Gastrocnemius medialis (tissue), 4 donors: Measurements from ENCODE around the gene PLXNA3. TPM values are rescaled to one million over a fixed set of nuclear protein-coding genes. Genes with fewer than 3 reads are reported as not detected.

Experiments
- ATAC-seq, 2 donors: fragments of 150-250 bp; one replicate each; pipeline ENCODE4 v1.9.1; 2016
- DNase-seq, 2 donors: peaks; one replicate each; pipeline ENCODE4 v3.0.0-alpha.2; 2019
- H3K27ac ChIP-seq, 4 donors: fragments of 200-600 bp; sonication (generic); 1 replicate in 1 of 4; 2 replicates in 3 of 4; pipeline ENCODE4 v1.5.1; 2016 to 2018; ENCODE audit warnings: mild to moderate bottlenecking in 2 of 4, moderate library complexity in 1 of 4
- H3K27me3 ChIP-seq, 3 donors: fragments of 200-600 bp; sonication (generic) in 2 of 3; 1 replicate in 1 of 3; 2 replicates in 2 of 3; pipeline versions ENCODE4 v1.5.1 to v1.6.0; 2016 to 2019; ENCODE audit warnings: mild to moderate bottlenecking in 1 of 3, moderate library complexity in 1 of 3
- H3K36me3 ChIP-seq, 2 donors: fragments of 200-600 bp; sonication (generic) in 1 of 2; one replicate each; pipeline ENCODE4 v1.5.1; 2017 to 2018
- H3K4me1 ChIP-seq, 2 donors: fragments of 200-600 bp; sonication (generic) in 1 of 2; one replicate each; pipeline ENCODE4 v1.5.1; 2016 to 2017; ENCODE audit warnings: mild to moderate bottlenecking in 2 of 2
- H3K4me3 ChIP-seq, 4 donors: fragments of 200-600 bp; sonication (generic) in 3 of 4; 1 replicate in 1 of 4; 2 replicates in 3 of 4; pipeline ENCODE4 v1.5.1; 2016 to 2019; ENCODE audit warnings: mild to moderate bottlenecking in 2 of 4
- H3K9me3 ChIP-seq, 3 donors: fragments of 200-600 bp; sonication (generic) in 2 of 3; 1 replicate in 1 of 3; 2 replicates in 2 of 3; pipeline ENCODE4 v1.5.1; 2016 to 2019
- CTCF ChIP-seq, 5 experiments: fragments of 450-650 bp in 3 of 5; fragments of 200-600 bp in 2 of 5; sonication (generic) in 2 of 5; IDR thresholded peaks in 4 of 5; conservative IDR thresholded peaks in 1 of 5; 1 replicate in 4 of 5; 2 replicates in 1 of 5; pipeline ENCODE4 v1.5.1; 2016 to 2019; ENCODE audit warnings: antibody characterized with exemption in 5 of 5, mild to moderate bottlenecking in 3 of 5, moderate library complexity in 3 of 5
- POLR2A ChIP-seq, 2 donors: fragments of 450-650 bp; IDR thresholded peaks; one replicate each; pipeline ENCODE4 v1.6.1; 2017; ENCODE audit warnings: antibody characterized with exemption in 2 of 2, mild to moderate bottlenecking in 2 of 2, moderate library complexity in 2 of 2
- in situ Hi-C, 4 donors: fragments of 200-750 bp; cut with MboI; loops; one replicate each; pipeline versions ENCODE4 v1.15.0 to v1.8.0; 2017; ENCODE audit warnings: low sequenced_read_pairs in 4 of 4
- intact Hi-C: fragments of 100-400 bp; cut with DNase I; formaldehyde crosslinking; loops from one replicate; pipeline ENCODE4 v1.15.1; 2023; ENCODE audit warnings: low total_unique reads
- total RNA-seq, 4 donors: library from RNA; depleted of rRNA; stranded (reverse); fragments of >200 nt; gene quantifications; one replicate each; pipeline versions ENCODE4 v1.1.0 to v1.2.3, GENCODE V29; 2016

The PLXNA3 gene
- total RNA-seq, 4 donors from 2014 or later, result 1.2 to 10.7 (median 2.8) TPM

GRCh38 chrX:154429711-154430110 lies 28.4 kb upstream of the PLXNA3 start:
- H3K27ac ChIP-seq, result peak overlapping the region; percentile 74 to 91 (median 89)
- H3K4me3 ChIP-seq, result peak overlapping the region in 1 of 4 donors; percentile 67

GRCh38 chrX:154430479-154430878 lies 27.6 kb upstream of the PLXNA3 start:
- in situ Hi-C loops (no loop called here), intact Hi-C loops (no loop called here)
- TF ChIP-seq CTCF (IDR thresholded peaks at IDR 0.05 in 4 of 5, conservative IDR thresholded peaks at IDR 0.05 in 1 of 5) (no peak), POLR2A (IDR thresholded peaks at IDR 0.05) (no peak)
- H3K4me1 ChIP-seq, result peaks cover 3 to 7% of the 10 kb centered on the region in 2 donors
- DNase-seq, result no peak
- no peaks in the 10 kb centered on the region for H3K9me3 ChIP-seq
- H3K27ac ChIP-seq, result no peak overlapping the region
- ATAC-seq, result no peak
- H3K36me3 ChIP-seq, result peaks cover 0 to 5% of the 10 kb centered on the region in 2 donors
- H3K4me3 ChIP-seq, result no peak overlapping the region
- H3K27me3 ChIP-seq, result no peaks in the 10 kb centered on the region

More at GRCh38 chrX:154429711-154430110, 28.4 kb upstream of the PLXNA3 start:
- in situ Hi-C loops (no loop called here), intact Hi-C loops (no loop called here)
- no peak for DNase-seq
- Histone ChIP-seq H3K4me1 (peaks cover 3 to 7% of the 10 kb centered on the region in 2 donors), H3K36me3 (peaks cover 0 to 1% of the 10 kb centered on the region in 2 donors), H3K9me3 (no peaks in the 10 kb centered on the region), H3K27me3 (no peaks in the 10 kb centered on the region)
- TF ChIP-seq CTCF (IDR thresholded peaks at IDR 0.05 in 4 of 5, conservative IDR thresholded peaks at IDR 0.05 in 1 of 5), result no peak
- TF ChIP-seq POLR2A (IDR thresholded peaks at IDR 0.05), result no peak
- ATAC-seq, result no peak

- no peak for TF ChIP-seq CTCF (IDR thresholded peaks at IDR 0.05 in 4 of 5, conservative IDR thresholded peaks at IDR 0.05 in 1 of 5)
- TF ChIP-seq POLR2A (IDR thresholded peaks at IDR 0.05), result no peak
- ATAC-seq, result no peak
- H3K4me1 ChIP-seq, result peaks cover 3 to 7% of the 10 kb centered on the region in 2 donors
- DNase-seq, result no peak
- in situ Hi-C loops, result no loop called here
- H3K36me3 ChIP-seq, result peaks cover 0 to 5% of the 10 kb centered on the region in 2 donors
- H3K27ac ChIP-seq, result no peak overlapping the region
- intact Hi-C loops, result no loop called here
- no peak overlapping the region for H3K4me3 ChIP-seq
- H3K9me3 ChIP-seq, result no peaks in the 10 kb centered on the region
- no peaks in the 10 kb centered on the region for H3K27me3 ChIP-seq
Observed at GRCh38 chrX:154430916-154431315, 27.2 kb upstream of the PLXNA3 start.

GRCh38 chrX:154431341-154431740 lies 26.7 kb upstream of the PLXNA3 start:
- no peak for ATAC-seq
- intact Hi-C loops, result no loop called here
- no peak overlapping the region for H3K4me3 ChIP-seq

More at GRCh38 chrX:154431341-154431740, 26.7 kb upstream of the PLXNA3 start:
- H3K27ac ChIP-seq, result no peak overlapping the region
- peak in 1 of 2 donors; percentile 33 for DNase-seq
- in situ Hi-C loops, result no loop called here
- H3K4me1 ChIP-seq, result peaks cover 3 to 11% of the 10 kb centered on the region in 2 donors
- H3K36me3 ChIP-seq, result peaks cover 0 to 5% of the 10 kb centered on the region in 2 donors
- no peaks in the 10 kb centered on the region for H3K9me3 ChIP-seq
- TF ChIP-seq POLR2A (IDR thresholded peaks at IDR 0.05) (no peak), CTCF (IDR thresholded peaks at IDR 0.05 in 4 of 5, conservative IDR thresholded peaks at IDR 0.05 in 1 of 5) (no peak)
- H3K27me3 ChIP-seq, result no peaks in the 10 kb centered on the region
